Measurements from ENCODE around the gene CCL26. TPM values are rescaled to one million over a fixed set of nuclear protein-coding genes. Genes with fewer than 3 reads are reported as not detected.

CCL26 gene, protein sequence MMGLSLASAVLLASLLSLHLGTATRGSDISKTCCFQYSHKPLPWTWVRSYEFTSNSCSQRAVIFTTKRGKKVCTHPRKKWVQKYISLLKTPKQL
- total RNA-seq (ENCODE audit: insufficient read depth, low replicate concordance), result not detected

DNA sequence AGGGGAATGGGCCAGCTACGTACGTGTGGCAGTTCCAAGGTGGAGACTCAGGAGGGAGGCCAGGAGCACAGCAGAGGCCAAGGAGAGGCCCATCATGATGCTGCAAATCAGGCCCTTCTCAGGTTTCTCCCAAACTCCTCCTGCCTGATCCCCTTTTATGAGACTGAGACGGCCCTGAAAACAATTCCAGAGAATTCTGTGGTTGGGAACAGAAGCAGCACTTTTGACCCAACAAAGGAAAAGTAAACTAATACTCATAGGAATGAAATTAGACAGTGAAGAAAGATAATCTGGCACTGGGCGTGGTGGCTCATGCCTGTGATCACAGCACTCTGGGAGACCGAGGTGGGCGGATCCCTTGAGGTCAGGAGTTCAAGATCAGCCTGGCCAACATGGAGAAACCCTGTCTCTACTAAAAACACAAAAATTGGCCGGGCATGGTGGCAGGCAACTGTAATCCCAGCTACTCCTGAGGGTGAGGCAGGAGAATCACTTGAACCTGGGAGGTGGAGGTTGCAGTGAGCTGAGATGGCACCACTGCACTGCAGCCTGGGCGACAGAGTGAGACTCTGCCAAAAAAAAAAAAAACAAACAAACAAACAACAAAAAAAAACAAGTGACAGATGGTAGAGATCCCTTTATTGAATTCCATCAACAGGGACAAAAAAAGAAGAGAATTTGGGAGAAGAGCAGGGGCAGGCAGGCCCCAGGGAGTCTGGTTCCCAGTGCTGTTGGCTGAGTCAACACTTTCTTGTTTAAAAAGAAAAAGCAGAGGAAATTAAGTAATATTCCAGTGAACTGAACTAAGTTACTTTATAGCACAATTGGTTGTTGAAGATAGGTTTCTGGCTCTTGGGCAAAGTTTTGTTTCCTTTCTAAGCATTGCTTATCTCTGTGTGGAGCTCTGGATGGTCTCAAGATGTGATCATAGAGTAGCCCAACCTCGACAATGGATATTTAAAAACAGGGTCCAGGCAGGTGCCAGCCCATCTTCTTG lies at the start of gene CCL26:
Gene CCL26 (minus strand): TSS at position 131 of the 997 bp plus-strand sequence. CDS start 35 bp downstream, at position 96.
- DNase-seq (ENCODE audit: low spot score), result peak; percentile 20

DNA sequence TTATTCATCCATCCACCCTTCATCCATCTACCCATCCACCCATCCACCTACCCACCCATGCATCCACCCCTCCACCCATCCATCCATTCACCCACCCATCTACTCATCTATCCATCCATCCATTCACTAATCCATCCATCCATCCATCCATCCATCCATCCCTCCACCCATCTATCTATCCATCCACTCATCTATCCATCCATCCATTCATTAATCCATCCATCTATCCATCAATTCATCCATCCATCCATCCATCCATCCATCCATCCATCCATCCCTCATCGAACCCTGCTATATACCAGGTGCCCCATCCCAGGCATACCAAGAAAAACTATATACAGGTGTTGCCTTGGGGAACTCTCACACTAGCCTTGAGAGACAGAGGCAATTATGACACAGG lies 48.7 kb upstream of the CCL26 start:
- DNase-seq (ENCODE audit: low spot score), result no peak

- no peak for DNase-seq (ENCODE audit: low spot score)
Observed at GRCh38 chr7:75819711-75820110, 47.7 kb upstream of the CCL26 start.

- no peak for DNase-seq (ENCODE audit: low spot score)
Observed at GRCh38 chr7:75818472-75818871, 46.5 kb upstream of the CCL26 start.

- DNase-seq (ENCODE audit: low spot score), result no peak
Observed at GRCh38 chr7:75817116-75817515, 45.1 kb upstream of the CCL26 start.

DNA sequence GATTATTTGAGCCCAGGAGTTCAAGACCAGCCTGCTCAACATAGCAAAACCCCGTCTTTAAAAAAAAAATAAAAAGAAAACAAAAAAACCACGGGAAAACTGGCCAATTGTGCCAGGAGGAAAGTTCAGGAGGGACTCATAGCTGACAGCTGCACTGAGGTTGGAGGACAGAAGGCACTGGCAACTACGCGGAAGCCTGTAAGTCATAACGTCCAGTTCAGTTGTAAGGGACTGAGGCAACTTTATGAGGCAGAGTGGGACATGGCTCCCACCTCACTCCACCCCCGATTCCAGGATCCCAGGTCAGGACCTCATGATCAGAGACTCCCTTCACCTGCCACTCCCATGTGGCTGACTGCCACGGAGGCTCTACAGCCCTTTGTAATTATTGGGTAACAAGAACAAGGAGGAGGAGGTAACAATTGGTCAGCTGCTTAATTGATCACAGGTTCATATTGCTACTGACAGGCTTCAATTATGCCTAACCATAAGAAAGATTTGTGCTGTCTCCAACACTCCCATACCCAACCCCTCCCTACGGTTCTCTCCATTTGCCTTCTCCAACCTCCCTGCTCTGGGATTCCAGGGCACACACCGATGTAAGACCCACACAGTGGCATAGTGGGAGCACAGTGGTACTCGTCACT lies 43.5 kb upstream of the CCL26 start:
- DNase-seq (ENCODE audit: low spot score), result no peak

DNA sequence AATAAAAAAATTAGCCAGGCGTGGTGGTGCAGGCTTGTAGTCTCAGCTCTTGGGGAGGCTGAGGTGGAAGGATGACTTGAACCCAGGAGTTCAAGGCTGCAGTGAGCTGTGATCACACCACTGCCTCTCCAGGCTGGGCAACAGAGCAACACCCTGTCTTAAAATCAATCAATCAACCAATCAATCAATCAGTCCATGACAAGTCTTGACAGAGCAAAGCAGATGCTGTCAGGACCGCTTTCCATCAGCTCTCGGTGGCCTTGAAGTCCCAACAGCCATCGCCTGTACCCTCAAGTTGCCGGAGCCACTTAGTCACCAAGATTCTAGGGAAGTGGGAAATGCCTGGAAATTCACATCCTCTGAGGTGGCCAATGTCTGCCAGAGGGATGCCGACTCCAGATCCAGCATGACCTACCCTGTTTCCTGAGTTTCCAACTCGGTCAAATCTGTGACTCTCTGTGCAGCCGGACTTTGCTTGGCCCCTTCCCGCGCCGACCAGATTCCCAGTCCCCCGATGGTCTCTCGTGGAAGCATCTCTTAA lies 42.5 kb upstream of the CCL26 start:
- DNase-seq (ENCODE audit: low spot score), result no peak

DNA sequence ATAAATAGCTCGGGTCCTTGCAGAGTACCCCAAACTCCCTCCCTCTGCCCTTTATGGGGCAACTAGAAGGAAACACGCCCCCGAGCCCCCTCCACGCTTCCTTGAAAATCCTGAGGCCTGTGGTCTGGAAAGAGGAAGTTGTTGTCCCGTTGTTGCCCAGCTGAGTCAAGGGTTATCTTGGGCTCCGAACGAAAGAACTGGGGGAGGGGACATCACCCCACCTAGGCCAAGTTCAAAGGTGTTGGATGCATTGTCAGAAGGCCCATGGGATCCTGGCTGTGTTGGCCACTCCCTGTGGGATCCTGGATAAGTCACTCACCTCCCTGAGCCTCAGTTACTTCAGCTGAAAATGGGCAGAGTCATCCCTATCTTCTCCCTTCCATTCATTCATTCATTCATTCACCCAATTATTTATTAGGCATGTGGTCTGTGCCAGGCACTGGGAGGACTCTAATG lies 41.8 kb upstream of the CCL26 start, which contains the start of gene CCL24:
Gene CCL24 (minus strand): TSS at position 26 of the 456 bp plus-strand sequence. CDS start 91 bp downstream, outside the sequence.
- no peak for DNase-seq (ENCODE audit: low spot score)

DNA sequence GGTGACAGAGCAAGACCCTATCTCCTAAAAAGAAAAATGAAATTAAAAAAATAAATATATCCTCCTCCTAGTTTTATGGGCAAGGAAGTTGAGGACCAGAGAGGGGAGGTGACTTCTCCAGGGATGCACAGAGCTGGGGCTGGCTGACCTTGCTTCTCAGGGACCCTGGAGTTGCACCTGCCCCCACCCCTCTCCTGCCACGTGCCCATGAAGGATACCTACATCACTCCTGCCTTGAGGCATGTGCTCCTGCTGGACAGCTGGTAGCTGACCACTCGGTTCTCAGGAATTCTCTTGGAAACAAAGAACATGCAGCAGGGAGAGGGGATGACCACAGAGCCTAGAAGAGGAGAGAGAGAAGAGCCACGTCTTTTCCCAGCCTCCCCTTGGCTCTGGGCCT lies 41.1 kb upstream of the CCL26 start:
- DNase-seq (ENCODE audit: low spot score), result no peak

DNA sequence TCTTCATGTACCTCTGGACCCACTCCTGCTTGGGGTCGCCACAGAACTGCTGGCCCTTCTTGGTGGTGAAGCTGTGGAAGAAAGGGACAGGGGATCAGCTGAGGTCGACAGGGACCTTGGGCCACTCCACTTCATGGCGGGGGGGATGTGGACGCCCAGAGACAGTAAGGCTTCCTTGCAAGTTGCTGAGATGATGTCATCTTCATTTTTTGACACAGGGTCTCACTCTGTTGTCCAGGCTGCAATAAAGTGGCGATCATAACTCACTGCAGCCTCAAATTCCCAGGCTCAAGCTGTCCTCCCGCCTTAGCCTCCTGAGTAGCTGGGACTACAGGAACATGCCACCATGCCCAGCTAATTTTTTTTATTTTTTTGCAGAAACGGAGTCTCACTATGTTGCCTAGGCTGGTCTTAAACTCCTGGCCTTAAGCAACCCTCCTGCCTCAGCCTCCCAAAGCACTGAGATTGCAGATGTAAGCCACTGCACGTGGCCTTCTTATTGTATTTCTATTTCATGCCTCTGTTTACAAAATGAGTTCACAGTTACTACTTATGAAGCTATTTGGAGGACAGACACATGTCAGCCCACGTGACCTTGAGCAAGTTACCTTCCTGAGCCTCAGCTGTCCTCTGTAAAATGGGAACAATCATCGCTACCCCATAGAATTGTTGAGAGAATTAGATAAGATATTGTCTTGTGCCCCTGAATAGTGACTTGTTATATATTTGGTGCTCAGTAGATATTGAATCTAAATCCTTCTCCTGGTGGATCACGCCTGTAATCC lies 40.1 kb upstream of the CCL26 start:
- DNase-seq (ENCODE audit: low spot score), result no peak

- peak; percentile 74 for DNase-seq (ENCODE audit: low spot score)
Observed at GRCh38 chr7:75809396-75809795, 37.4 kb upstream of the CCL26 start.

DNA sequence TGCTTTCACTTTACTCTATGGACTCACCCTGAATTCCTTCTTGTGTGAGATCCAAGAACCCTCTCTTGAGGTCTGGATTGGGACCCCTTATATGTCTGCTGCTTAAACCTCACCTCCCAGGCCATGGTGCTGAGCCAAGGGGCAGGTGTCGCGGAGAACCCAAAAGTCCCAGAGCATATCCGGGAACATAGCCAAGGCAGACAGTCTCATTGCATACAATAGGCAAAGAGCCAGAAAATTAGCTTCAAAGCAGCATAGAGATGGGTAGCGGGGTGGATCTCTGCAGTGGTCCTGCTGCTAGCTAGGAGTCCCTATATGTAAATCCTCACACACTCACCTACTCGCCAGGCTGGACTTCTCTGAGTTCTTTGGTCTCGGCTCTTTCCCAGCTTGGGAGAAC lies 36.1 kb upstream of the CCL26 start:
- peak; percentile 10 for DNase-seq (ENCODE audit: low spot score)

DNA sequence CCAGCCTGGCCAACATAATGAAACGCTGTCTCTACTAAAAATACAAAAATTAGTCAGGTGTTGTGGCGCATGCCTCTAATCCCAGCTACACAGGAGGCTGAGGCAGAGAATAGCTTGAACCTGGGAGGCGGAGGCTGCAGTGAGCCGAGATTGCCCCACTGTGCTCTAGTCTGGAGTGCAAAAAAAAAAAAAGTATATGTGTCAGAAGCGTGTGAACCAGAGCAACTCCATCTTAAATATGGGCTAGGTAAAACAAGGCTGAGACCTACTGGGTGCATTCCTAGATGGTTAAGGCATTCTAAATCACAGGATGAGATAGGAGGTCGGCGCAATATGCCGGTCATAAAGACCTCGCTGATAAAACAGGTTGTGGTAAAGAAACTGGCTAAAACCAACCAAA lies 35.4 kb upstream of the CCL26 start:
- no peak for DNase-seq (ENCODE audit: low spot score)

DNA sequence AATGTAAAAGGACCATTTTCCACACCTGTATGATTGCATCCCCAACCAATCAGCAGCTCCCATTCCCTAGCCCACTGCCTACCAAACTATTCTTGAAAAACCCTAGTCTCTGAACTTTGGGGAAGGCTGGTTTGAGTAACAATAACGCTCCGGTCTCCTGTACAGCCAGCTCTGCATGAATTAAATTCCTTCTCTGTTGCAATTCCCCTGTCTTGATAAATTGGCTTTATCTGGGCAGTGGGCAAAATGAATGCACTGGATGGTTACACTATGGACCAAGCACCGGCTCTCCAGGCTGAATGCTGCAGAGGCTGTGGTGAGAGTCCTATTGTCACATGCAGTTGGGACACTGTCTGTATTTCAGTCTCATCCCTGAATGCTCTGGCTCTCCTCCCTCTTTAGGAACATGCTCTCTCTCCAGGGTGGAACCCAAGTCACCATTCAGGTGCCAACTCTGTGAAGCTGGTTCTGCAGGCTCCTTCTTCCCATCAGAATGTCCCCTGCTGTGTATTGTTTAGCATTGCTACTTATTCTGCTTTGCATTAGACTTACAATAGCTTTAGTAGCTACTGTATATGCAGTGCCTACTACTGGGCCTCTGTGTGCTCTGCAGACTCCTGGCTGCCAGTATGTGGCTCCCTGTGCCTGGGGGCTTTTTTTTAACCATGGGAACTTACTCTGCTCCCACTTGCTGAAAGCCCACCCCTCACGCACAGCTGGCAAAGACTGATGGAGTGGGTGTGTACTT lies 34.7 kb upstream of the CCL26 start:
- DNase-seq (ENCODE audit: low spot score), result no peak

- no peak for DNase-seq (ENCODE audit: low spot score)
Observed at GRCh38 chr7:75804705-75805104, 32.7 kb upstream of the CCL26 start.

DNA sequence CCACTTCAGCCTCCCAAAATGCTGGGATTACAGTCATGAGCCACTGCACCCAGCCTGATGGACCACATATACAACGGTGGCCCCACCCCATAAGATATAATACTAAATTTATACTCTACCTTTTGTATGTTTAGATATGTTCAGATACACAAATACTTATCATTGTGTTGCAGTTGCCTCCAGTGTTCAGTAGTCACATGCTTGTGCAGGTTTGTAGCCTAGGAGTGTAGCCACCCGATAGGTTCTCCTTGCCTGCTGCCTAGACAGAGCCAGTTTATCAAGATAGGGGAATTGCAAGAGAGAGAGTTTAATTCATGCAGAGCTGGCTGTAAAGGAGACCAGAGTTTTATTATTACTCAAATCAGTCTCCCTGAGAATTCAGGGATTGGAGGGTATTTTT lies 32.0 kb upstream of the CCL26 start:
- DNase-seq (ENCODE audit: low spot score), result no peak

GRCh38 chr7:75802552-75802821 lies 30.5 kb upstream of the CCL26 start:
- DNase-seq (ENCODE audit: low spot score), result no peak

GRCh38 chr7:75798770-75799169 lies 26.8 kb upstream of the CCL26 start:
- no peak for DNase-seq (ENCODE audit: low spot score)

- DNase-seq (ENCODE audit: low spot score), result no peak
Observed at GRCh38 chr7:75796420-75796819, 24.4 kb upstream of the CCL26 start.

DNA sequence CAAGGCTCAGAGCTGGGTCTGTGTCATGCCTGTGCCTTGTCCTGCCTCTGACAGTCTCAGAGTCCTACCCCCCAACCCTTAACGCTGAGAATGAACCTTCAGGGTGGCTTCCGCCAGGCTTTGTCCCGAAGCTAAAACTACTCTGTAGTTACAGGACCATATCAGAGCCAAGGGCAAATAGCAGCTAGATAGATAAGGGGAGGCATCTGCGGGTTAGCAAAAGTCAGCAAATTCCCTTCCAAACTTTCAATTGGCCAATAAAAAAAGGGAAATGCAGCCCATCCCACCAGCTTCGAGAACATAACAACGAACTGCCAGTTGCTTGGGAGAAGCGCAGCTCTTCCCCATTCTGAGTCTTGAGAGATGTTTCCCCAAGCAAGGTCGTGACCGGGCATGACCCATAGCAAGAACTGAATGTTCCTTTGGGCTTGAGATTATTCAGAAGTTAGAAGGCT lies 23.8 kb upstream of the CCL26 start:
- peak; percentile 76 for DNase-seq (ENCODE audit: low spot score)

- no peak for DNase-seq (ENCODE audit: low spot score)
Observed at GRCh38 chr7:75793676-75794075, 21.7 kb upstream of the CCL26 start.

All from umbilical cord (tissue), 2 donors.